Measurements from ENCODE around the gene PRKAG2. TPM values are rescaled to one million over a fixed set of nuclear protein-coding genes. Genes with fewer than 3 reads are reported as not detected.

PRKAG2 gene
- total RNA-seq, 2 experiments from 2014 or later, result 18.4 to 29.9 TPM

DNA sequence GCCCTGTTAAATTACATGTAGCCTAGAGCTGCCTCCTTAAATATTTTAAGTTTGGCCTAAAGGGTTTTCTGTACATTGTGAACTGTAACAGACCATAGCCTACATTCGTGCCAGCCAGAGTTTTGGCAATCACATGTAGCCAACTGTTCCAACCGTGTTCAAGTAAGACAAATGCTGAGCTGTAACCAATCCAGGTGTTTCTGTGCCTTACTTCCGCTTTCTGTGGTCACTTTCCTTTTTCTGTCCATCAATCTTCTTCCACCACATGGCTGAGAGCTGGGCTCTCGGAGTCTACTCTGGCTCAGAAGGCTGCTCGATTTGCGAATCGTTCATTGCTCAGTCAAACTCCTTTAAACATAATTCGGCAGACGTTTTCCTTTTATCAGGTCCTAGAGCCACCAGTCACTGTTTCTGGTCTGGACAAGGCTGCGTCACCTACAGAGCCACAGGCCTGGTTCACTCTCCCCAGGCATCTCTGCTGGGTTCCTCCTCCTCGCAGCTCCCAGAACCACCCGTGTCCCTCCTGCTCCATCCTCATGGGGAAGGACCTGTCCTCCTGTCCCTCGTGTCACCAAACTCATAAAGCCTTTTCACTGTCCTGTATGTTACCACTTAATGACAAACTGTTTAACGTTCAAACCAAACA lies 199.2 kb downstream of the PRKAG2 start:
- Mint-ChIP-seq H3K4me1 (peaks cover 11% of the 10 kb centered on the region), H3K4me3 (no peak overlapping the region), H3K27me3 (no peaks in the 10 kb centered on the region), H3K9me3 (ENCODE audit: low read depth) (no peaks in the 10 kb centered on the region), H3K36me3 (no peaks in the 10 kb centered on the region), H3K27ac (no peak overlapping the region)
- ATAC-seq (no peak), DNase-seq (no peak)
- CTCF ChIA-PET, result no interaction called here

DNA sequence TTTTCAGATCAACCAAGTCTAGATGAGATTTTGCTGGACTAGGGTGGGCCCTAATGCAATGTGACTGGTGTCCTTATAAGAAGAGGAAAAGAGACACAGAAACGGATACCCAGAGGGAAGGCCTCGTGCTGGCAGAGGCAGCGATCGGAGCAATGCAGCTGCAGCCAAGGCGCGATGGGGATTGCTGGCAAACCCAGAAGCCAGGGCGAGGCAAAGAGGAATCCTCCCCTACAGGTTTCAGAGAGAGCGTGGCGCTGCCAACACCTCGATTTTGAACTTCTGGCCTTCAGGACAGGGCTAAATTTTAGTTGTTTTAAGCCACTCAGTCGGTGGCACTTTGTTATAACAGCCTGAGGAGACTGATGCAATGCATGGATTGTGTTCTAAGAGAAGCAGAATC lies 200.2 kb downstream of the PRKAG2 start:
- ATAC-seq (no peak), DNase-seq (no peak)
- H3K4me1 Mint-ChIP-seq, result peaks cover 11% of the 10 kb centered on the region
- H3K27me3 Mint-ChIP-seq, result no peaks in the 10 kb centered on the region
- CTCF ChIA-PET, result no interaction called here
- no peaks in the 10 kb centered on the region for H3K36me3 Mint-ChIP-seq
- H3K4me3 Mint-ChIP-seq, result no peak overlapping the region
- H3K27ac Mint-ChIP-seq, result no peak overlapping the region
- no peaks in the 10 kb centered on the region for H3K9me3 Mint-ChIP-seq (ENCODE audit: low read depth)

DNA sequence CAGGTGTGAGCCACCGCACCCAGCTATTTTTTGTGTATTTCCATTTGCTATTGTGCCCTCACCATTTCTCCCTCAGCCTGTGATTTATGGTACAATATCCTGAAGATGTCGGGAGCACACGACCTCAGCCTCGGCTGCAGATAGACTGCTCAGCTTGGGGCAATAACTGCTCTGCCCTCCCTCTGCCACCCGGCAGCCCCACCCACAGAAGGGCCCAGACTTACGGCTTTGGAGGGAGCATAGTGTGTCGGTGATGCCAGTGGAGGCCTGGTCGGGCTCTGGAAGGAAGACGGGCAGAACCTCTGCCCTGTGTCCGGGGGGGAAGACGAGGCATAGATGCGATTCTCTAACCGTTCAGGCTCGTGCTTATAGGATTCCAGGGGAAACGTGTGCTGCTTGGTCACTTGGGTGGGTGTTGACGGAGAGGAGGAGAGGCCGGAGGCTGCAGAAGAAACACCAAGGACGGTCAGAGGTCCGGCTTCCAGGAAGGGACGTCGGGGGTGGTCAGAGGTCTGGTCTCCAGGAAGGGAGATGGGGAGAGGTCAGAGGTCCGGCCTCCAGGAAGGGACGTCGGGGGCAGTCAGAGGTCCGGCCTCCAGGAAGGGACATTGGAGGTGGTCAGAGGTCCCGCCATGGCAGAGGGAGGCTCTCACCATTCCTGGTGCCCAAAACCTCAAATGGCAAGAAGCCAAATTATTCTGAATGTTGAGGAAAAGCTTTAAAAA lies 201.6 kb downstream of the PRKAG2 start:
- H3K9me3 Mint-ChIP-seq (ENCODE audit: low read depth), result no peaks in the 10 kb centered on the region
- CTCF ChIA-PET, result no interaction called here
- ATAC-seq (no peak), DNase-seq (no peak)
- peaks cover 11% of the 10 kb centered on the region for H3K4me1 Mint-ChIP-seq
- H3K27me3 Mint-ChIP-seq, result no peaks in the 10 kb centered on the region
- no peaks in the 10 kb centered on the region for H3K36me3 Mint-ChIP-seq
- no peak overlapping the region for H3K27ac Mint-ChIP-seq
- no peak overlapping the region for H3K4me3 Mint-ChIP-seq

DNA sequence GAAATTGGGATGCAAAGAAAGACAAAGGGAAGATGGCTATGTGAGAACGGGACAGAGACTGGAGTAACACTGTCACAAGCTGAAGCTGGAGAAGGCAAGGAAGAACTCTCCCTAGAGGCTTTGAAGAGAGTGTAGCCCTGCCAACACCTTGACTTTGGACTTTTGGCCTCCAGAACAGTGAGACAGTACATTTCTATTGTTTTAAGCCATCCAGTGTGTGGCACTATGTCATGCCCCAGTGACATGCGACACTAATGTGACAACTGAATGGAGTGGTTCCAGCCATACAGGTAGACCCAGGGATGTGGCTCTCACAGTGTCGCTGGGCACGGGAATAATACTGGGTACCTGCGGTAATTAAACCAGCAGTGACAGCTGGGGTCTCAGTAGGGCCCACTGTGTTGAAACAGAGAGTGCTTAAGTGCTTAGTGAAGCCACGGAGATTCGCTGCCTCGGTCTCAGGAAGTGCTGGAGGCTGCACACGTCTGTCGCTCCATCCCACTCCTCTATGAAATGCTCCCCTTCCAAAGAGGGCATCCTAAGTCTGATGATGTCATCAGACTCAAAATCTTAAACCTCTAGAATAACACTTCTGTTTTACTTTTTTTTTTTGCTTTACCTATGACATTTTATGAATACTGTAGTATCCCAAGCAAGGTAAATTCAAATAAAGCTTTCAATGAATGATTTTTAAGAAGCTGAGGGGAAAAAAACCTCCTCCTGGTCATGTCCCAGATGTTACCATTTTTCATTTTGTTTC lies 202.6 kb downstream of the PRKAG2 start:
- Mint-ChIP-seq H3K9me3 (ENCODE audit: low read depth) (no peaks in the 10 kb centered on the region), H3K36me3 (no peaks in the 10 kb centered on the region), H3K4me1 (peaks cover 8% of the 10 kb centered on the region), H3K27ac (no peak overlapping the region), H3K27me3 (no peaks in the 10 kb centered on the region), H3K4me3 (no peak overlapping the region)
- CTCF ChIA-PET, result no interaction called here
- DNase-seq (no peak), ATAC-seq (no peak)

DNA sequence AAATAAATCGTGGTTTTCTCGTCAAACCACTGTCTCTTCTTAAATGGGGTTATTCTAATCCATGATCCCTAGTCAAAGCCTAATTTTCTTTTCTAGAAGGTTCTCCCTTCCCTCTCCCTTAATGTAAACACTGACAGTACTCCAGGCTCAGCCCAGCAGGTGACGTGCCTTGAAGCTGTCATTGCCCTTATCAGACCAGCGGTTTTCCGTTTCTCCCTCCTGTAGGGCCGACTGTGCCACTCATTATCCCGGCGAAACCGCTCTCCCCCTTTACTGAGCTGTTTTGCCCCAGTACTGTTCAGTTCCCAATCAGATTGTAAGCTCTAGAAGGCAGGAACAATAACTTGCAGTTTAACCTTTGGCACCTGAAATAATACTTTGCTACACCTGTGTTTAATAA lies 203.7 kb downstream of the PRKAG2 start:
- no peaks in the 10 kb centered on the region for H3K27me3 Mint-ChIP-seq
- ATAC-seq, result no peak
- no peaks in the 10 kb centered on the region for H3K9me3 Mint-ChIP-seq (ENCODE audit: low read depth)
- H3K4me1 Mint-ChIP-seq, result peaks cover 2% of the 10 kb centered on the region
- CTCF ChIA-PET, result interaction anchor here (0.6 kb wide), 1 partner anchor 224 kb away, joined by 3 read pairs; no protein-coding TSS in a partner anchor
- DNase-seq, result no peak
- H3K4me3 Mint-ChIP-seq, result no peak overlapping the region
- H3K27ac Mint-ChIP-seq, result no peak overlapping the region
- H3K36me3 Mint-ChIP-seq, result no peaks in the 10 kb centered on the region

DNA sequence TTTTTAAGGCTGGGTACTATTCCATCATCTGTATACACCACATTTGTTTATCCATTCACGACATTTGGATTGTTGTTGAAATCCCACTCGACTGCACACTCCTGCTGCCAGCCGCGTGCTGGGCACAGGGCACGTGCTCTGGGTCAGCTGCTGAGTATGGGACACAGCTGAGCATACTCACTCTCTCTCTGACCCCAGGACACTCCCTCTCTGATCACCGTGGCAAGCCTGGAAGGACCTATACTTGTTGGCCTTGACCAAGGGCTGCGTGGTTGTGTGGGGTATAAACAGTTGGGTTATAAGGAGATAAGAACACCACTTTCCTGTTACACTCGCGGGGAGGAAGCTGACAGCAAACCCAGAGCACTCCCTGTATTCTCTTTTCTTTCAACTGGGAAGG lies 204.2 kb downstream of the PRKAG2 start:
- H3K4me1 Mint-ChIP-seq, result peaks cover 1% of the 10 kb centered on the region
- H3K4me3 Mint-ChIP-seq, result no peak overlapping the region
- DNase-seq (no peak), ATAC-seq (no peak)
- CTCF ChIA-PET, result no interaction called here
- no peak overlapping the region for H3K27ac Mint-ChIP-seq
- H3K9me3 Mint-ChIP-seq (ENCODE audit: low read depth), result no peaks in the 10 kb centered on the region
- H3K27me3 Mint-ChIP-seq, result no peaks in the 10 kb centered on the region
- H3K36me3 Mint-ChIP-seq, result no peaks in the 10 kb centered on the region

DNA sequence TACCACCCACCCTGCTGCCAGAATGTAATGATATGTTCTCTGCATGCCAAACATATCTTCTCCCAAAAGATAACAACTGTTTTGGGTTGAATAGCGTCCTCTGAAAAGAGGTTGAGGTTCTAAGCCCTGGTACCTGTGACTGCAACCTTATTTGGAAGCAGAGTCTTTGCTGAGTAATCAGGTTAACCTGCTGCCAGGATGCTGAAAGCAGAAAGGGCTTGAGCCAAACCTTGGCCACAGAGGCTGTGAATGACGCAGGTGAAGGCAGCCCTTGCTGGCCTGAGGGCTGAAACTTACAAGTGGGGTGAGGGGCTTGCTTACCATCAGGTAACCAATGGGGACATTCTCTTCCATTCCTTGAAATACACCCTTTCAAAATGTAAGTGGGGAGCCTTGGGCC lies 205.4 kb downstream of the PRKAG2 start:
- CTCF ChIA-PET, result no interaction called here
- Mint-ChIP-seq H3K4me3 (no peak overlapping the region), H3K27me3 (no peaks in the 10 kb centered on the region), H3K4me1 (no peaks in the 10 kb centered on the region), H3K27ac (no peak overlapping the region), H3K36me3 (peaks cover 2% of the 10 kb centered on the region), H3K9me3 (ENCODE audit: low read depth) (no peaks in the 10 kb centered on the region)
- ATAC-seq (no peak), DNase-seq (no peak)

DNA sequence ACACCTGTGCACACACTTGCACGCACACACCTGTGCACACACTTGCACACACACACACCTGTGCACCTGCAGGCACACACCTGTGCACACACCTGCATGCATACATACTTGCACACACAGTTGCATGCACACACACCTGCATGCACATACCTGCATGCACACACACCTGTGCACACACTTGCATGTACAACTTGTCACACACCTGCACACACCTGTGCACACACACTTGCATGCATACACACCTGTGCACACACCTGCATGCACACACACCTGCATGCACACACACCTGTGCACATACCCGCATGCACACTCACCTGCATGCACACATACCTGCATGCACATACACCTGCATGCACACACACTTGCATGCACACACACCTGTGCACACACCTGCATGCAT lies 207.2 kb downstream of the PRKAG2 start:
- Mint-ChIP-seq H3K9me3 (ENCODE audit: low read depth) (no peaks in the 10 kb centered on the region), H3K27me3 (no peaks in the 10 kb centered on the region), H3K36me3 (peaks cover 2% of the 10 kb centered on the region), H3K27ac (no peak overlapping the region), H3K4me3 (no peak overlapping the region), H3K4me1 (no peaks in the 10 kb centered on the region)
- CTCF ChIA-PET, result no interaction called here
- no peak for ATAC-seq
- no peak for DNase-seq

DNA sequence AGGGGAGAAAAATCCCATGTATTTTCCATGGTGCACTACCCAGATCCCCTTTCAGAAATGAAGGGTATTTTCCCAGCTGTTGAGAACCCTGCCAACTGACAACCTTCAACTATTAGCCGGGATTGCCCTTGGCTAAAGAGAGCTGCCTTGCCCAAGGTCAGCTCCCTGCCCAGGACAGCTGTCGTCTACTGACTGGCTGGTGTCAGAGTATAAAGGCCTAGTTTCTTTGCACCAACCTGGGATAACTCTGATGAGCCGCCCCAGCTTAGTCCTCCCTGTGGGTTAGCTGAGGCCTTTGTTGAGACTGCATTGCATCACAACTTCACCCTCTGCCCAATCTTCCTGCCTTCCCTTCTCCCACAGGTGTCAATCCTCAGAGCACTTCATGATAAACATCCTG lies 210.0 kb downstream of the PRKAG2 start:
- Mint-ChIP-seq H3K27me3 (no peaks in the 10 kb centered on the region), H3K36me3 (peaks cover 2% of the 10 kb centered on the region), H3K4me3 (no peak overlapping the region), H3K9me3 (ENCODE audit: low read depth) (no peaks in the 10 kb centered on the region), H3K27ac (no peak overlapping the region), H3K4me1 (no peaks in the 10 kb centered on the region)
- ATAC-seq (no peak), DNase-seq (no peak)
- CTCF ChIA-PET, result interaction anchor here (1.1 kb wide), 1 partner anchor 14 kb away, joined by 3 read pairs; no protein-coding TSS in a partner anchor

DNA sequence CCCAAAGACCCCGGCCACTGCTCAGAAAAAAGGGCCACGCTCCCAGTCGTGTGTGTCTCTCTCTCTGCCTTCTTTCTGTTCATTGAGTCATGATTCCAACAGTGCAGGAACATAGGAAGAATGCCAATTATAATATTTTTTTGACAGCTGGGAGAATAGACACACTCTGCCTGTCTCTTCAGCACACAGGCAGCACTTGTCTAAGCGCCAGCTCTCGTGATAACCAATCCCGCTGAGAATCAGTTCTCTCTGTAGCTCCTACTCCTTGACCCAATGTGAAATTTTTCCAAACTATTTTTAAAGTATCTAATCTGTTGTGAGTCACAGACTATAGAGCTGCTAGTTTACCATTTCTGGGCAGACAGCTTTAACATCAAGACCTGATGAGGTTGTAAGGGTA lies 211.5 kb downstream of the PRKAG2 start:
- H3K9me3 Mint-ChIP-seq (ENCODE audit: low read depth), result no peaks in the 10 kb centered on the region
- CTCF ChIA-PET, result no interaction called here

DNA sequence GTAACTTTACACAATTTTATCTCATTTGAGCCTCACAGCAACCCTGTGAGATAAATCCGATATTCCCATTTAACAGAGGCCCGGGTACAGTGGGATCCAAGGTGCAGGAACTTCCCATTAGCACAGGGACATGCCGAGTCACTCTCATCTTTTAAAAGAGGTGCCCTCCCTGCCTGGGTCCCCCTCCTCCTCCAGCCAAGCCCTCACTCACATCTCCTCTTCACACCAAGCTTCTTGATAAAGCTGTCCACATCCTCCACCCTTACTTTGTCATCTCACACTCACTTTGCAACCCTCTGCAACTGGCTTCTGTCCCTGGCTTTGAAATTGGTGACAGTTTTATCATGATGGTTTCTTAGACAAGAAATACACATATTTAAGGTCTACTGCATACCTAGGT lies 212.6 kb downstream of the PRKAG2 start:
- H3K27ac Mint-ChIP-seq, result no peak overlapping the region
- H3K4me1 Mint-ChIP-seq, result no peaks in the 10 kb centered on the region
- peaks cover 2% of the 10 kb centered on the region for H3K36me3 Mint-ChIP-seq
- H3K4me3 Mint-ChIP-seq, result no peak overlapping the region
- ATAC-seq (no peak), DNase-seq (no peak)
- CTCF ChIA-PET, result no interaction called here
- no peaks in the 10 kb centered on the region for H3K27me3 Mint-ChIP-seq
- no peaks in the 10 kb centered on the region for H3K9me3 Mint-ChIP-seq (ENCODE audit: low read depth)

More for the DNA sequence above, 211.5 kb downstream of the PRKAG2 start:
- H3K4me3 Mint-ChIP-seq, result no peak overlapping the region
- H3K36me3 Mint-ChIP-seq, result peaks cover 2% of the 10 kb centered on the region
- H3K27me3 Mint-ChIP-seq, result no peaks in the 10 kb centered on the region
- no peak overlapping the region for H3K27ac Mint-ChIP-seq
- no peak for ATAC-seq
- no peaks in the 10 kb centered on the region for H3K4me1 Mint-ChIP-seq
- no peak for DNase-seq

DNA sequence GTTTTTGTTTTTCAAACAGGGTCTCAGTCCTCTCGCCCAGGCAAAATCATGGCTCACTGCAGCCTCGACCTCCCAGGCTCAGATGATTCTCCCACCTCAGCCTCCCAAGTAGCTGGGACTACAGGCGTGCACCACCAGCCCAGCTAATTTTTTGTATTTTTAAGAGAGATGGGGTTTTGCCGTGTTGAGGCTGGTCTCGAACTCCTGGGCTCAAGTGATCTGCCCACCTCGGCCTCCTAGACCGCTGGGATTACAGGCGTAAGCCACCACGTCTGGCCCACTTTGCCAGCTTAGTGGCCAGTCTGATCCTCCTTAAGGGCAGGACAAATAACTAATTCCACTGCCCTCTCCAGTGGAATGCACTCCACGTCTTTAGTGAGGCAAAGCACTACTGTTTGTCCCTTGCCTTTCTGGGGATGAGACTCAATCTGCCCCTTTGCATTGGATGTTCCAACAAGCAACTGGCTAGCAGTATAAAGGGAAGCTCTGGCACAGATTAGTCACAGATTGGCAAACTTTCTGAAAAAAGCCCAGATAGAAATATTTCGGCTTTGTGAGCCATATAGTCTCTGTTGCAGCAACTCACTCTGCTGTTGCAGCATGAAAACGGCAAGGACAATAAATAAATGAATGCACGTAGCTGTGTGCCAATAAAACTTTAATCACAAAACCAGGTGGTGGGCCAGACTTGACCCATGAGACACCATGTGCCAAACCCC lies 213.4 kb downstream of the PRKAG2 start:
- ATAC-seq, result no peak
- Mint-ChIP-seq H3K27me3 (no peaks in the 10 kb centered on the region), H3K27ac (no peak overlapping the region), H3K4me1 (no peaks in the 10 kb centered on the region), H3K4me3 (no peak overlapping the region), H3K9me3 (ENCODE audit: low read depth) (no peaks in the 10 kb centered on the region), H3K36me3 (peaks cover 2% of the 10 kb centered on the region)
- DNase-seq, result no peak
- CTCF ChIA-PET, result no interaction called here

DNA sequence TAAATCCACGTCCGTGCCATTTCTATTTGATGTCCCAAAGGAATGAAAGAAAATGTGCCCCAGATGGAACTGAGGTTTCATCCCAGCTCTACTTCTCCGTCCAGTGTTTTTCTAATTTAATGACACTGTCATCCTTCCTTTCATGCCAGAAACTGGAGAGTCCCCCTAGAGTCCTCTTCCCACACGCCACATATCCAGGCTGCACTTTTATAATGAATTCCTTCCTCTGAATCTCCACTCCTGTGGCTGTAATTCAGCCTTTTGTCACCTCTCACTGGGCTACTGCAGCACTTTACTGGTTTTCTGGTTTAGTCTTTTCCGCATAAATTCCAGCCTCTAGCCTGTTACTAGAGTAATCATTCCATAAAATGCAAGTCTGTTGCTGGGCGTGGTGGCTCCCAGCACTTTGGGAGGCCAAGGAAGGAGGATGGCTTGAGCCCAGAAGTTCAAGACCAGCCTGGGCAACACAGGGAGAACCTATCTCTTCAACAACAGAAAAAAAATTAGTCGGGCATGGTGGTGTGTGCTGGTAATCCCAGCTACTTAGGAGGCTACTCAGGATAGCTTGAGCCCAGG lies 214.6 kb downstream of the PRKAG2 start:
- no peak for ATAC-seq
- H3K9me3 Mint-ChIP-seq (ENCODE audit: low read depth), result no peaks in the 10 kb centered on the region
- no peak for DNase-seq
- H3K27me3 Mint-ChIP-seq, result no peaks in the 10 kb centered on the region
- H3K27ac Mint-ChIP-seq, result no peak overlapping the region
- no peaks in the 10 kb centered on the region for H3K4me1 Mint-ChIP-seq
- no peak overlapping the region for H3K4me3 Mint-ChIP-seq
- H3K36me3 Mint-ChIP-seq, result peaks cover 2% of the 10 kb centered on the region
- CTCF ChIA-PET, result no interaction called here
